Measurements from ENCODE around the gene GNAS-AS1. TPM values are rescaled to one million over a fixed set of nuclear protein-coding genes. Genes with fewer than 3 reads are reported as not detected.

Gene GNAS-AS1
- total RNA-seq, 4 donors from 2014 or later, result 0.42 to 0.59 TPM; not detected in 2

GRCh38 chr20:58772786-58773185 is 77.9 kb downstream of the GNAS-AS1 start:
- Histone ChIP-seq H3K4me3 (no peak overlapping the region), H3K36me3 (no peaks in the 10 kb centered on the region), H3K9me3 (no peaks in the 10 kb centered on the region), H3K27ac (no peak overlapping the region), H3K27me3 (peaks cover 0 to 10% of the 10 kb centered on the region in 2 donors), H3K4me1 (no peaks in the 10 kb centered on the region)
- no peak for DNase-seq (ENCODE audit: low spot score in 2 of 2)
- WGBS, 2 donors, result 51 to 55% methylated on average over 6 of the region's 6 CpGs
- TF ChIP-seq CTCF (IDR thresholded peaks at IDR 0.05), result no peak
- no peak for TF ChIP-seq EP300 (IDR thresholded peaks at IDR 0.05)
- no peak for TF ChIP-seq POLR2A (IDR thresholded peaks at IDR 0.05)

Small RNA genes within 50 kb of the gene (small RNA-seq; reads per million reads assigned to genes)
- gene MIR298 (not detected), gene RF02127 (not detected), gene RF02128 (not detected), gene RF02130 (not detected), gene RF02131 (not detected)

Other genes starting within 250 kb of the GNAS-AS1 start
- 100 to 1,000 TPM in 1 of 4 donors, 10 to 100 TPM in 3; 70.2 to 148 (median 85.9) TPM for gene STX16, start 199.6 kb downstream of the GNAS-AS1 start, total RNA-seq
- 100 to 1,000 TPM in 1 of 4 donors, 10 to 100 TPM in 3; 57.6 to 123 (median 73.0) TPM for gene NPEPL1, start 158.1 kb downstream of the GNAS-AS1 start, total RNA-seq
- gene GNAS, start 1.8 kb upstream of the GNAS-AS1 start, total RNA-seq, result 100 to 1,000 TPM; 484 to 621 (median 524) TPM
- gene NELFCD, start 130.4 kb upstream of the GNAS-AS1 start, total RNA-seq, result 10 to 100 TPM; 54.2 to 72.9 (median 56.8) TPM
- 100 to 1,000 TPM in 2 of 4 donors, 10 to 100 TPM in 2; 83.5 to 145 (median 105) TPM for gene CTSZ, start 156.4 kb upstream of the GNAS-AS1 start, total RNA-seq
- under 1 TPM in 3 of 4 donors, not detected in 1; 0.21 to 0.60 (median 0.59) TPM for gene TUBB1, start 168.5 kb upstream of the GNAS-AS1 start, total RNA-seq
- gene ATP5F1E, start 181.4 kb upstream of the GNAS-AS1 start, total RNA-seq, result 10 to 100 TPM; 15.1 to 35.2 (median 27.7) TPM
- gene PRELID3B, start 191.9 kb upstream of the GNAS-AS1 start, total RNA-seq, result 10 to 100 TPM; 19.2 to 34.5 (median 23.1) TPM